ENCODE data around the gene SEPTIN2.
"Not testable (repeated sequence)": the region's sequence is repeated elsewhere in the genome, so short reads cannot be mapped to it uniquely, and the experiment has no call there.

Gene SEPTIN2

DNA sequence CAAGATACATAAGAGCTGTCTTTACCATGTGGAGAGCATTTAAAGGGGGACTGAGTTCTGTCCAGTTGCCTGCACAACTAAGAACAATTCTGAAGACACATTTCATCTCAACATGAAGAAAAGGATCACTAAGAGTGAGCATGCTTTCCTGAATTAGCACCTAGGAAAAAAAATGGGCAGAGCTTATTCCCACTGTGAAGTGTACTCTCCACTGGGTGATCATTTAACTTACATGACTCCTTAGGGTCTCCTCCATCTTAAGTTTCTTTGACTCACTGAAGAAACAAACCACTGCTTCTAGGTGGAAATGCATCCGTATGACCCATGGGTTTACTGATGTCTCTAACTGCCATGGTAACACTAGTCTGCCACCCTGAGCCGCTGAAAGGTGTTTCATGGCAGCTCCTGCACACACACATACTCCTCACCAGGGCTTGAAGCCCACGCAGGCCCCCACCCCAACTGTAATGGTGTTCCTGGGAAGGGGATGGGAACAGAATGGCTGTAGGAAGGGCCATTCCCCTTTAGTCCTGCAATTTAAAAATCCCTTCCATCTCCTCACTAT lies 27.3 kb upstream of the SEPTIN2 start:
- no peak for DNase-seq (ENCODE audit: low spot score)

DNA sequence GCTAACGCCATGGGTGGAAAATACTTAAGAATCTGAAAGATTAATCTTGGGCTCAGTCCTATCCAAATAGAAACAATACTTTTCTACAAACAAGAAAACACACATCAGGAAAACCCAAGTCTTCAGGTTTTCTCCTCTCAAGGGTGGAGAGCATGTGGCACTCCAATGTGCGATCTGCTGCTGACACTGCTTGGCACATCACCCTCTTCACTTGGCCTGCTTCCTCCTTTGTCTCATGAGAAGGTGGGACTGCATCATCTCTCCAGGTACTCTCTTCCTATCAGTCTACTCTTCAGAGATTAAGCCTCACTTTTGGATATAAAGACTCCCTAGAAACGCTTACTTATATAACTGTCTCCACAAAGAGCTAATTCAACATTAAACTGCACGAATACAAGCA lies 26.7 kb upstream of the SEPTIN2 start:
- no peak for DNase-seq (ENCODE audit: low spot score)

DNA sequence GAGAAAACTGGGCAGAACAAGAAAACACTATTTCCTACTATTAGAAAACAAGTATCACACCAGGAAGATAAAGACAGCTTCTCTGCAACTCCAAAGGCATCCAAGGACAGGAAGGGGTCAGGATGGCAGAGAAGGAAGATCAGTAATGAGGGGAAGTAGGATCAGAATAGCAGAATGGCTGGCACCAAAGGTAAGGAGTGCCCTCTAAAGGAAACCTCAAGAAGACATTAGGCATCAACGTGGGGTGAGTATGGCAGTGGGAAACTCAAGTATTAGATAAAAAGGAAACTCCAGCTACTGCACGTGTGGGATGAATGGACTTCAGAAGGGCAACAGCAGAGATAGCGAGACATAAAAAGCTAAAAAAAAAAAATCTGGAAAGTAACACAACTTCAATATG lies 26.1 kb upstream of the SEPTIN2 start:
- no peak for DNase-seq (ENCODE audit: low spot score)

DNA sequence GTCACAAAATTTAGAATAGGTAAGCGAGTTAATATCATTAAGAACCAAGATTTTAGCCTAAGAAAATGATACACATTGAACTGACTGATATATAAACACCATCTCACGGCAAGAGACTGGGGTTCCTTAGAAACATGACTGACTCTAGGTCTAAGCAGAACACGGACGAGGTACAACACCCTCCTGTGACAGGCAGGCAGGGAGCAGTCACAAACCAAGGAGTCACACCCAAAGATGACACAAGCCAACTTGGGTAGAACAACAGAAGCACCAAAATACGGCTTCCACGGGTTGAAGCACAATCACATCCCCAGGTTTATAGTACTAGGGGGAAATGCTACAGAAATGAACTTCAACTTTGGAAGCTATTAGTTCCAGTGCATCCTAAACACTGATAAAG lies 24.6 kb upstream of the SEPTIN2 start:
- no peak for DNase-seq (ENCODE audit: low spot score)

DNA sequence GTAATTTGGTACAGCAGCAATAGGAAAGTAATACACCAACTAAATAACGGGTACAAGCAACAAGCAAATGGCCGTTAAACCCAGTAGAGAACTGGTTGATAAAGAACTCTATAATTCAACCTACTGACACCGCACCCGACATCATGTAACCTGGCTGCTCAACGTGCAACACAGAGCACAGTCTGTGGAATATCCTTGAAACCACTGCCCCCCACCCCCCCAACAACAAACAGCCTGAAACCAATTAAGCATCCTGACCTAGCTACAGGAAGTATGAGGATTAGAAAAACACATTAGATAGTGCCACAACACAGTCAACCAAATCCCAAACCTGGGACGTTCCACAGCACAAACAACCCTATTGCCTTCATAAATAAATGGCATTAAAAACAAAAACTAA lies 23.7 kb upstream of the SEPTIN2 start:
- no peak for DNase-seq (ENCODE audit: low spot score)

DNA sequence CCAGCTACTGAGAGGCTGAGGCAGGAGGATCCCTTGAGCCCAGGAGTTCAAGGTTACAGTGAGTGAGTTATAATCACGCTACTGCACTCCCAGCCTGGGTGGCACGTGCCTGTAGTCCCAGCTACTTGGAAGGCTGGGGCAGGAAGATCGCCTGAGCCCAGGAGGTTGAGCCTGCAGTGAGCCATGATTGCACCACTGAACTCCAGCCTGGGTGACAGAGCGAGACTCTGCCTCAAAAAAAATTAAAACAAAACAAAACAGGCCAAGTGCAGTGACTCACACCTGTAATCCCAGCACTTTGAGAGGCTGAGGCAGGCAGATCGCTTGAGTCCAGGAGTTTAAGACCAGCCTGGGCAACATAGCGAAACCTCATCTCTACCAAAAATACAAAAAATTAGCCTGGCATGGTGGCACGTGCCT lies 22.3 kb upstream of the SEPTIN2 start:
- not testable (repeated sequence) for DNase-seq (ENCODE audit: low spot score)

DNA sequence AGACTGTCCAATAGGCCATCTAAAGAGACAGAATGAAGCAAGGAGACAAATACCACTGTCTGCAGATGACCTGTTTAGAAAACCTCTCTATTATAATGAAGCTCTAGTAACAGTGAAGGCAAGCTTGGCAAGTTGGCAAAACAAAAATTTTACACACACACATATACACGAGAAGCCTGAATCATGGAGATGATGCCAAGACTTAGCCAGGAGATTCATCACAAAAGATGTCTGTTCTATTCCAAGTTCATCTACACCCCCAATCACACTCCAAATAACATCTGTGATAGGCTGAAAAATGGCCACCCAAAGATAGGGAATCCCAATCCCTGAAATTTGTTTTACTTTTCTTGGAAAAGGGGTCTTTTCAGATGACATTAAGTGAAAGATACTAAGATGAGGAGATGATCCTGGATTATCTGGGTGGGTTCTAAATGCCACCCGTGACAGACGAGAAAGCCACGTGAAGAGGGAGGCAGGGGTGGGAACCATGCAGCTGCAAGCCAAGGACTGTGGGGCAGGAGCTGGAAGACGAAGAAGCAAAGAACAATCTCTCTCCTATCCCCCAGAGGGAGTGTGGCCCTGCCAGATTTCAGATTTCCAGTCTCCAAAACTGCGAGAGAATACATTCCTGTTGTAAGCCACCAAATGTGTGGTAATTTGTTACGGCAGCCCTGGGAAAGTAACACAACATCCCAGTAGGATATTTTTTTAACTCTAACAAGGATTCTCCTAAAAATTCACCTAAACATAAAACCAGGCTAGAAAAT lies 20.2 kb upstream of the SEPTIN2 start:
- DNase-seq (ENCODE audit: low spot score): no peak

DNA sequence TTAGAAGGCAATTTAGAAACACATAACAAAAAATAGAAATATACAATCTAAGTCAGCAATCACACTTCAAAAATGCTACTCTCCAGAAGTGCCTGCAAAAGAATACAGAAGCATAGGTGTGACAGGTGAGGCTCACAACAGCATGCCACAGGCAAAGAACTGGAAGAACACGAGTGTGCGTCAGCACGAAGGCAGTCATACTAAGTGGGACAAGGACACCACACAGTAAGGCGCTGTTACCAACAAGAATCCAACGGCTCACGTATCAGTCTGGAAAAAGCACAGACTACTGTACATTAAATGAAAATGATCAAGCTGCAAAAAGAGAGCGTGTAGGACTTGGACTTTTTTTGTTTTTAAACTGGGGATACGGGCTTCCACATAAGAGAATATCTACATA lies 19.0 kb upstream of the SEPTIN2 start:
- no peak for DNase-seq (ENCODE audit: low spot score)

DNA sequence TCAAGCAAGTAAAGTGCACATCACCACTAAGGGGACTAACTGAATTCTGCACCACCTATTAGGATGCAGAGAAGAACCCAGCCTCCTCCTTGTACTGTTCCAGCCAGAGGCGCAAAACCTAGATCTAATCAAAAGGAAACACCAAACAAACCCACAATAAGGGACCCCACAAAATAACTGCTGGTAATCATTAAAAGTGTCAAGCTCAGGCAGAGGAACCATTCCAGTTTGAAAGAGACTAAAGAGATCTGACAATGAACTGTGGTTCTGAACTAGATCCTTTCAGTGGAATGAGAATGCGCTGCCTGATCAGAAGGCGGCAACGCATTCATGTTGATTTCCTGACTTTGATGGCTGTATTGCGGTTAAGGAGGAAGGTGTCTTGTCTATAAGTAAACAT lies 17.1 kb upstream of the SEPTIN2 start:
- peak; percentile 45 for DNase-seq (ENCODE audit: low spot score)

DNA sequence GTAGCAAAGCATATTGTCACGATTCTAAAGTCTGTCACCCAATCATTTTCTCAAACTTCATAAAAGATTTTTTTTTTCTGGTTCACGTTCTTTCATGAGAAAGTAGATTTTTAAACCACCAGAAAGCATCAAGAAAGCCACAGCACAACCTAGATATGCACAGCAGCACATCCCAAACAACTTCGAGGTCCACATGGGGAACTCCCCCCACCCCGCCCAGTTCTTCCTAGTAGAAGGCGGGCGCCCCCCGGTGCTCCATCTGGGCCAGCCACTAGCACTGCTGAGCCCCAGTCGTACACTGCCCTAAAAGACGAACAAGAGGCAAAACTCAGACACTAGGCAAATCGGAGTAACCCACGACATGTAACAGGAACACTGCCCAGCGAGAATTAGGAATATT lies 15.7 kb upstream of the SEPTIN2 start:
- peak; percentile 66 for DNase-seq (ENCODE audit: low spot score)

DNA sequence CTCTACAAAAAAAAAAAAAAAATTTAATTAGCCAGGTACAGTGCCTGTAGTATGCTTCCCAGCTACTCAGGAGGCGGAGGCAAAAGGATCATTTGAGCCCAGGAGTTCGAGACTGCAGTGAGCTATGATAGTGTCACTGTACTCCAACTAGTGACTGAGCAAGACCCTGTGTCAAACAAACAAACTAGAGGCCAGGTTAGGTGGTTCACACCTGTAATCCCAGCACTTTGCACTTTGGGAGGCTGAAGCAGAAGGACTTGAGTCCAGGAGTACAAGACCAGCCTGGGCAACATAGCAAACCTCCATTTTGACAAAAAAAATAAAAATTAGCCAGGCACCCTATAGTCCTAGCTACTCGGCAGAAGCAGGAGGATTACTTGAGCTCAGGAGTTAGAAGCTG lies 13.6 kb upstream of the SEPTIN2 start:
- no peak for DNase-seq (ENCODE audit: low spot score)

DNA sequence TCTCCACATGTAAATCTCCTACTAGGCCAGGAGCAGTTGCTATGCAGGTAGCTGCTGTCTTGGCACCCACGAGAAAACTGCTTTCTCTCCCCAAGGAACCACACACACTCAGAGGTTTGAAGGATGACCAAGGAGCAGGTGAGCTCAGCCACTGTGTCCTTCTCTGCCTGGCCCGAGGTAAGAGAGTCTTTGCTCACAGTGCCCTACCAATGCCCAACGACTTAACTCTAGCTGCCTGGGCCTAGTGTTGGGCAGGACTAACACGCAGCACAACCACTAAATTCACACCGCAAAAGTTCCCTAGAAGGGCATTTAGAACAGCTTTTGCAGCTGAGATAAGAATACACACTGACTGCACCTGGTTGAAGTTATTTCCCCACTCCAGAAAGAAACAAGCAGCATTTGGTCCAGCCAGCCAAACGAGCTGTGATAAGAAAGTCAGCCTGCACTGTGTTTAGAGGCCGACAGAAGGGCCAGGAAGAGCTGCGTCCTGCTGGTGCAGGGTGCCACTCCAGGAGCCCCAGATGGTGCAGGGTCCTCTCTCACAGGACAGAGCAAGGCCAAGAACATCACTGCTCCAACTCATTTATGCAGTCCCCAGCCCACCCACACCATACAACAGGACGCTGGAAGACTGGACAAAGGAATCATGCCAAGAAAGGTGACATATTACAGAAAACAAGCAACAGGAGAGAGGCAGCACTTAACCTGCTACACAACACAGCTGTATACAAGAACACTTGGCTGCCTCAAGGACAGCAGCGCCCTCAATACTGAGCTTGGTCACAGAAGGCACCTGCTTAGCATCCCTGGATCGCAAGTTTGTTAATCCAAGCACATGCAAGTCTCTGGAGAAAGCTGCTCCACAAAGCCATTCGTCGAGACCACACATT lies 12.7 kb upstream of the SEPTIN2 start:
- DNase-seq (ENCODE audit: low spot score): no peak

DNA sequence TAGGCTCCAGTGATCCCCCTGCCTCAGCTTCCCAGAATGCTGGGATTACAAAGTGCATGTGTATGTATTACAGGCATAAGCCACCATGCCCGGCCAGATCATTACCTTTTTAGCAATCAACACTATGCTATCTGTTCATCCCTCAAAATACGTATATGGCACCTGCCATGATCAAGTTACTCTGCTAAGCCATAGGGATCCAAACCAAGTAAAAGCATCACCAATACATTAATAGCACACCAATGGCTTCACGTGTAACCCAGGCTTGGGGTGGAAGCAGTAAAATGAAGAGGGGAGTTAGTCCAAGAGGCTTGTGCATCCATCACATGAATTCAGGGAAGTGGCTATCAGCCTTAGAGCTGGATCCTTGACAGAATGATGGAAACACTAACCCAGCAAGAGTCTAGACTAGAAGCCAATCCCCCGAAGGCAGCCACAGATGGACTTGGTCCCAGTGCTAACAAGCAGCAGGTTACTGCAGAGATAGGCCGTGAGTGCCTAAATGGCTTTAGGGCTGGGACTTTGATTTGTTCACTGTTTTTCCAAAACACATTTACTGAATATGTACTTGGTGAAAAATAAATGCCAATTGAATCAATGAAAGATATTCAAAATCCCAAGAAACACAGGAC lies 11.6 kb upstream of the SEPTIN2 start:
- no peak for DNase-seq (ENCODE audit: low spot score)

DNA sequence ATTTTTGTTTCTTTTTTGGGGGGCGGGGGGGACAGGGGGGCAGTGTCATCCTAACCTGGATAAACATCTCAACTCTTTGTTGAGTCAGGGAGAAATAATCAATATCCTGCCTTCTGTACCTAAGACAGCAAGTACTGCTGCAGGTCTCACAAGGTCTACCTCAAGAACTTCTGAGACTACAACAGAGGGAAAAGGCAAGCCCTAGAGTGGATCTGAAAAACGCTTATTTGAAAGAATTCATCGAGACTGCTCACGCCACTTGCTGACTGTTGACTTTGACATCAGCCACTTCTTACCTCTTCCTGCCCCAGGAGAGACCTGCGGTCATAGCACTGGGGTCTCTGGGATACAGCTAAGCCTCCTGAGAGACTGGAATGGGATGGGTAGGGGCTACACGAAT lies 8.7 kb upstream of the SEPTIN2 start:
- no peak for DNase-seq (ENCODE audit: low spot score)

DNA sequence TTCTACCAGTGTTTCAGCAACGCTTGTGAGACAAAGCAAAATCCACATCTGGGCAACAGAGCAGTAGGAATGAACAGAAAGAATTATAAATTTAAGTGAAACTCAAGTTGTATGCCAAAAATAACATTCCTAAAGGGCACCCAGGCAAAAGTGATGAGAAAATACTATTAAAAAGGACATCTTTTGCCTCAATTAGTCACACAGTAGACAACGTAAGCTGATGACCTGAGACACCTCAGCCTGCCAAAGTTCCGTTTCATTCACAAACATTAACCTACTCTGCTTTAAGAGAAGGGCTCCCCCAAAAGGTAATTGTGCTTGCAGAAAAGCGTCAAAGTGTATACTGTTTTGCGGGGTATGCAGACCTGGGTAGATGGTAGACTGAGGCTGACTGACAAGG lies 7.5 kb upstream of the SEPTIN2 start:
- DNase-seq (ENCODE audit: low spot score): no peak

DNA sequence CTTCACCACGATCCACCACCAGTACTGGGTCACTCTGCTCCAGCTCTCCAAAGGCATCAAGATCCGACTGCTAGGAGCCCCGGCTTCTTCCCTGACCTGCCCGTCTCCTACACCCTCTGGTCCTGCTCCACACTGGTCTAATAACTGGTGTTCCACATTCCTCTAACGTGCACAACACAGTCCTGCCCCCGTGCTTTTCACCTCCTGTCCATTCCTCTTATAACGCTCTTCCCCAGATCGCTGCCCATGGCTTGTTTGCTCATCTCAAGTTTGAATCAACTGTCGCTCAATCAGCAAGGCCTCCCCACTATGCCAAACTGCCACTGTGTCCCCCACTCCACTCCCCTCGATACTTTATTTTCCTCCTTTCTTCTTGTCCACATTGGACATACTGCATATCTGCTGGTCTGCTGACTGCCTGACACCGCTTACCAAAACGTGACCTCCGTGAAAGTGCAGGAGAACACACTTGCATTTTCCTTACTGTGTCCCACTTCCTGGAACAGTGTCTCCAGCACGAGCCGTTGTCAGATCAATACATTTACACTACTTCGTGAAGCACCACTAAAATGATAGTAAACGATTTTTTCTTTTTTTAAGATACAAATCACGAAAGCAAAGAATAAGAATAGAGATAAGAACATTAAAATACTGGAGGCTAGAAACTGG lies 6.8 kb upstream of the SEPTIN2 start:
- no peak for DNase-seq (ENCODE audit: low spot score)

DNA sequence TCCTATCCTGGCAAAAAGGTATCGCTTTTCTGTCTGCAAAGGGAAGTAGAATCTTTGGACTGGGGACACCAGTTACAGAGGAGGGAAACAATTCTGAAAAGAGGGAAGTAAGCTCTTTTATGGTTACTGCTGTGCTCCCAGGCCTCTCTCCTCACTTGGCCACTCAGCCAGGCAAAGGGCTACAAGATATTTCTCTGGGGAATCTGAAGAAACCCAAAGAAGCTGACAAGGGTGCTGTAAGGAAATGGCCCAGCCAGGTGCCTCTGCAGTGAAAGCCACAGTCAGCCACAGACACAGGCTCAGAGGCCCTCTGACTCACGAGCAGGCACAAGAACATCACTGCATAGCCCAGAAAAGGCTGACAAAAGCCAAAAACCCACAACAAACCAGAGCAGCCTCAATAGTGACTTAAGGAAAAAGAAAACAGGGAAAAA lies 6.0 kb upstream of the SEPTIN2 start:
- DNase-seq (ENCODE audit: low spot score): peak; percentile 80

DNA sequence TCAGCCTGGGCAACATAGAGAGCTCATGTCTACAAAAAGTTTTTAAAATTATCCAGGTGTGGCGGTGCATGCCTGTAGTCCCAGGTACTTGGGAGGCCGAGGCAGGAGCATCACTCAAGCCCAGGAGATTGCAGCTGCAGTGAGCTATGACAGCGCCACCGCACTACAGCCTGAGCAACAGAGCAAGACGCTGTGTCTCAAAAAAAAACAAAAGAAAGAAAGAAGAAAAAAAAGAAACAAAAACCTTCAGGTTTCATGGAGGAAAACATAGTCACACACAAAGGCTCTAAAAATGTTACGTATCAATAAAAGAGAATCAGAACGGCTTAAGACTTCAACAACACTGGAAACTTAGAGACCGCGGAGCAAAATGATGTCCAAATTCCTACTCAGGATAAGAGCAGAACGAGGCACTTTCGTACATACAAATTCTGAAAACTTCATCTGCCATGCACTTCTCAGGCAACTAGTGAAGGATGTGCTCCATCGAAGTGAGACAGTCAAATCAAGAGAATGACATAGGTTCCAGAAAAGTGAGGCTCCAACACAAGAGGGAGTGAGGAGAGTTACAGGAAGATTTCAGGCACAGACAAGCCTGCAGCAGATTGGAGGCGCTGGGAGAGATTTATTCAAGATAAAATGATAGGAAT lies 4.7 kb upstream of the SEPTIN2 start:
- no peak for DNase-seq (ENCODE audit: low spot score)

DNA sequence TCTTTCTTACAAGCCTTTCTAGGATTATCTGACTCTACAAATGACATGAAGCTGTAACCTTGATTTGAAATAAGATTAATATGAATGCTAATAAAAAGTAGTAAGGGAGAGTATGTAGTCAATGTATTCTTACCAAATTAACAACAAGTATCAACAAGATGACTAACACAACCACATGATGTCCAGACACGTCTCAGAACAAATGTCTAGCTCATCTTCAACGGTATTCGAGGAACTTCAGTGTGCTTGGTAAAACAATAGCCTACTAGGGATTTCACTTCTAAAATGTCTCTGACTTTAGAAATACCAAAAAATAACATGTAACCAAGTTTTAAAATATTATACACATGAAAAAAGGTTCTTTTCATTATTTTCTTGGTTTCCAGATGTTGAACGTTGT lies 3.6 kb upstream of the SEPTIN2 start:
- peak; percentile 25 for DNase-seq (ENCODE audit: low spot score)

DNA sequence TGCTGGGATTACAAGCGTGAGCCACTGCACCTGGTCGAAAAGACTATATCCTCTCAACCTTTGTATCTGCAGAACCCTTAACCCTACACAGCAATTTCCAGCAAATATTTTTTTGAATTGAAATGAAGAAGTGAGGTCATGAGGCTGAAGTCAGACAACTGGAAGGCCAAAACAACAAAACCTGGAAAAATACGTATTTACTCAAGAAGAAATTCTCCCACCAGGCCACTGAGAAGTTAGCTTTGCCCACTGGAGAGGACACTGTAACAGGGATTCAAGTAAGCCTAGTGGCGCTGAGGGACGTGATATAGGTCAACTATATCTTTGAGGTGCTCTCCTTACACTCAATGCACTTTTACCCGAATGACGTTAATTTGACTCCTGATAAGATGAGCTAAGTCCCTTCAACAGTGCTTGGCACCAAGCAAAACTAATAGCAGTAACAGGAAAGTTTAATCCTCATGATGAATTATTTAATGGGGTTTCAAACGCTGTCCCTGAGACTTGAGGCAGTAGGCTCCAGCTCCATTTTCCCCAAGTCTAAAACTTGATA lies 2.1 kb upstream of the SEPTIN2 start:
- DNase-seq (ENCODE audit: low spot score): no peak
